ENCODE results near the gene TOLLIP. TPM values are rescaled to one million over a fixed set of nuclear protein-coding genes. Genes with fewer than 3 reads are reported as not detected.

TOLLIP gene
- total and polyA plus RNA-seq, 2 of the 4 experiments (the other 2 are of a cell fraction), result 19.7 to 42.9 TPM

DNA sequence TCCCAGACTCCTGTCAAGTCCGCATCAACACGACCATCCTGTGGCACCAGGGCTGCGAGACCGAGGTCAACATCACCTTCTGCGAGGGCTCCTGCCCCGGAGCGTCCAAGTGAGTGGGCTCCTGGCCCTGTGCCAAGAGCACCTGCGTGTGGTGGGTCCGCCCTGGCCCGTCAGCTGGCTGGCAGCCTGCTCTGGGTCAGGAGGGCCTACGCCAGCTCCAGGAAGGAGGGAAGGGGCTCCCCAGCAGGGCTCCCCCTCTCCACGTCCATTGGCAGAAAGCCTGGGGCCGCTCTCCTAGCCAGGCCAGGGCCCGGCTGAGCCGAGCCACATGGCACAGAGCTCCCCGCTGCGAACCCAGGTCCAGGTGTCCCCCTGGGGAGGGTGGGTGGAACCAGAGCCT, 48.8 kb downstream of the TOLLIP start:
- Histone ChIP-seq H2AK9ac (replicated peaks; ENCODE audit: low read depth, low read length, poor library complexity) (peak overlapping the region; percentile 3), H4K91ac (ENCODE audit: insufficient read depth, low read depth, low read length) (no peak overlapping the region), H3K9ac (ENCODE audit: low read depth, low read length) (no peak overlapping the region), H4K8ac (ENCODE audit: low read depth in 2 of 2, low read length in 2 of 2) (no peak overlapping the region), H3K27me3 (ENCODE audit: control insufficient read depth, insufficient read depth, low read length) (no peaks in the 10 kb centered on the region), H3K4me1 (ENCODE audit: control insufficient read depth, insufficient read depth, low read length) (peaks cover 11% of the 10 kb centered on the region), H3K56ac (ENCODE audit: extremely low read depth, insufficient read depth, low read length) (no peak overlapping the region), H3K23ac (ENCODE audit: low read depth, low read length) (no peak overlapping the region), H3K9me3 (ENCODE audit: control insufficient read depth, insufficient read depth, low read length) (no peaks in the 10 kb centered on the region), H2AK5ac (ENCODE audit: low read depth, low read length) (no peak overlapping the region), H3K36me3 (ENCODE audit: control insufficient read depth, insufficient read depth, low read length) (no peaks in the 10 kb centered on the region), H2BK15ac (ENCODE audit: low read depth, low read length) (no peak overlapping the region), H4K20me1 (ENCODE audit: insufficient read depth, low read length) (no peaks in the 10 kb centered on the region), H3K18ac (ENCODE audit: low read depth, low read length) (no peak overlapping the region), H3K4me3 (ENCODE audit: insufficient read depth, low read depth, low read length) (no peak overlapping the region), H4K5ac (ENCODE audit: low read depth, low read length) (no peak overlapping the region), H2BK5ac (ENCODE audit: low read depth, low read length, poor library complexity, severe bottlenecking) (no peak overlapping the region), H3K4me2 (ENCODE audit: low read depth, low read length) (no peak overlapping the region), H2AFZ (replicated peaks; ENCODE audit: low read length, poor library complexity) (no peak overlapping the region), H2BK120ac (ENCODE audit: low read depth, low read length) (no peak overlapping the region), H3K14ac (replicated peaks; ENCODE audit: low read depth, low read length) (no peak overlapping the region), H3K79me1 (ENCODE audit: low read depth in 1 of 2, low read length in 2 of 2) (no peaks in the 10 kb centered on the region), H3K9me1 (ENCODE audit: insufficient read depth, low read length) (peaks cover 5% of the 10 kb centered on the region; the same call in 1 of the 2 replicates), H3K4ac (ENCODE audit: low read depth, low read length) (no peak overlapping the region), H3K27ac (ENCODE audit: insufficient read depth, low read length) (no peak overlapping the region), H2BK20ac (ENCODE audit: low read depth, low read length) (no peak overlapping the region)
- dilution Hi-C loops (cut with HindIII; ENCODE audit: low sequenced_read_pairs, unreplicated experiment) (no loop called here), intact Hi-C loops (cut with micrococcal nuclease) (loop anchor here (5.0 kb wide), 1 partner anchor 127 kb away; the partner anchor contains the start of gene BRSK2), in situ Hi-C loops (cut with MboI; ENCODE audit: low sequenced_read_pairs) (no loop called here)
- ATAC-seq (ENCODE audit: low read depth) (no peak), DNase-seq (no peak)
- no TSS peak for BruUV-seq (replicated peaks)
- CTCF ChIA-PET, result no interaction called here
- TF ChIP-seq NFE2L2 (IDR thresholded peaks at IDR 0.05; ENCODE audit: low read depth, low read length), result no peak
- TF ChIP-seq BHLHE40 (IDR thresholded peaks at IDR 0.05; ENCODE audit: low read depth, low read length), result no peak
- TF ChIP-seq CEBPB (IDR thresholded peaks at IDR 0.05; ENCODE audit: low read depth, low read length), result no peak
- TF ChIP-seq RFX5 (IDR thresholded peaks at IDR 0.05; ENCODE audit: low read depth, low read length), result no peak
- no peak for TF ChIP-seq RCOR1 (IDR thresholded peaks at IDR 0.05; ENCODE audit: insufficient replicate concordance, low read length)
- POLR2A ChIA-PET (ENCODE audit: unreplicated experiment), result no interaction called here
- WGBS, 2 experiments (ENCODE audit: extremely low coverage in 2 of 2, insufficient read length in 1 of 2), result 100% methylated on average over 1 of the region's 17 CpGs; no CpG with 5 or more reads in 1 of the 2 experiments

Data from IMR-90 (cell line).